ENCODE data around the gene LCORL. TPM values are rescaled to one million over a fixed set of nuclear protein-coding genes. Genes with fewer than 3 reads are reported as not detected.
A peak's percentile ranks its signal among the peaks of the same experiment; 100 is the strongest.

LCORL gene
- total RNA-seq, 2 donors from 2014 or later = 7.8 to 9.9 TPM

- no peak for DNase-seq
- intact Hi-C loops (cut with DNase I) = no loop called here
- no peak for TF ChIP-seq CTCF (IDR thresholded peaks at IDR 0.05)
- TF ChIP-seq POLR2A (IDR thresholded peaks at IDR 0.05) = no peak
- peak; percentile 8 for ATAC-seq
- peaks cover 17% of the 10 kb centered on the region for H3K4me1 ChIP-seq
- no peaks in the 10 kb centered on the region for H3K27me3 ChIP-seq
- H3K27ac ChIP-seq = peak overlapping the region; percentile 90 to 98 (median 92)
- no peaks in the 10 kb centered on the region for H3K36me3 ChIP-seq (replicated peaks in 1 of 2; ENCODE audit: insufficient read depth in 1 of 2, low read depth in 2 of 2)
- WGBS, 2 donors = 2% methylated on average over 30 of the region's 34 CpGs; no CpG with 5 or more reads in 1 of the 2 donors
- no peaks in the 10 kb centered on the region for H3K9me3 ChIP-seq
- peak overlapping the region; percentile 76 to 96 for H3K4me3 ChIP-seq
Measured at GRCh38 chr4:18021470-18021719, 160 bp downstream of the LCORL start.

GRCh38 chr4:18020671-18021469, 685 bp downstream of the LCORL start:
- peak; percentile 5 for ATAC-seq
- WGBS, 2 donors = 0 to 1% methylated on average over 31 to 76 of the region's 90 CpGs
- H3K27ac ChIP-seq = peak overlapping the region; percentile 90 to 98 (median 92)
- H3K9me3 ChIP-seq = no peaks in the 10 kb centered on the region
- intact Hi-C loops (cut with DNase I) = no loop called here
- no peaks in the 10 kb centered on the region for H3K27me3 ChIP-seq
- H3K36me3 ChIP-seq (replicated peaks in 1 of 2; ENCODE audit: insufficient read depth in 1 of 2, low read depth in 2 of 2) = no peaks in the 10 kb centered on the region
- DNase-seq = peak; percentile 42 to 68 (median 52)
- H3K4me1 ChIP-seq = peaks cover 17% of the 10 kb centered on the region
- TF ChIP-seq CTCF (IDR thresholded peaks at IDR 0.05) (no peak), POLR2A (IDR thresholded peaks at IDR 0.05) (no peak)
- peak overlapping the region; percentile 76 to 96 for H3K4me3 ChIP-seq

GRCh38 chr4:18020145-18020670, 1.3 kb downstream of the LCORL start:
- TF ChIP-seq POLR2A (IDR thresholded peaks at IDR 0.05) = no peak
- no peak for TF ChIP-seq CTCF (IDR thresholded peaks at IDR 0.05)
- ATAC-seq (no peak), DNase-seq (no peak)
- no peaks in the 10 kb centered on the region for H3K36me3 ChIP-seq (replicated peaks in 1 of 2; ENCODE audit: insufficient read depth in 1 of 2, low read depth in 2 of 2)
- intact Hi-C loops (cut with DNase I) = no loop called here
- H3K27me3 ChIP-seq = no peaks in the 10 kb centered on the region
- H3K4me3 ChIP-seq = peak overlapping the region; percentile 76 to 96
- WGBS, 2 donors = 2 to 3% methylated on average over 16 of the region's 16 CpGs
- peak overlapping the region in 3 of 4 donors; percentile 91 to 98 (median 92) for H3K27ac ChIP-seq
- H3K9me3 ChIP-seq = no peaks in the 10 kb centered on the region
- H3K4me1 ChIP-seq = peaks cover 17% of the 10 kb centered on the region

- TF ChIP-seq POLR2A (IDR thresholded peaks at IDR 0.05) (no peak), CTCF (IDR thresholded peaks at IDR 0.05) (no peak)
- Histone ChIP-seq H3K27me3 (no peaks in the 10 kb centered on the region), H3K27ac (no peak overlapping the region), H3K4me3 (no peak overlapping the region), H3K9me3 (no peaks in the 10 kb centered on the region), H3K36me3 (replicated peaks in 1 of 2; ENCODE audit: insufficient read depth in 1 of 2, low read depth in 2 of 2) (no peaks in the 10 kb centered on the region), H3K4me1 (peaks cover 18% of the 10 kb centered on the region)
- no peak for ATAC-seq
- 64 to 67% methylated on average over 1 of the region's 1 CpG for WGBS, 2 donors
- intact Hi-C loops (cut with DNase I) = no loop called here
- DNase-seq = no peak
Measured at GRCh38 chr4:18014269-18014668, 7.3 kb downstream of the LCORL start.

Measured in body of pancreas (tissue), 4 donors.